Measurements from ENCODE around the gene BMP7.

Gene BMP7

GRCh38 chr20:57147185-57147584, 119.3 kb downstream of the BMP7 start:
- DNase-seq (ENCODE audit: low read depth) = no peak
- TF ChIP-seq CTCF (IDR thresholded peaks at IDR 0.05; ENCODE audit: low read depth, low read length, missing control alignments) = no peak

DNA sequence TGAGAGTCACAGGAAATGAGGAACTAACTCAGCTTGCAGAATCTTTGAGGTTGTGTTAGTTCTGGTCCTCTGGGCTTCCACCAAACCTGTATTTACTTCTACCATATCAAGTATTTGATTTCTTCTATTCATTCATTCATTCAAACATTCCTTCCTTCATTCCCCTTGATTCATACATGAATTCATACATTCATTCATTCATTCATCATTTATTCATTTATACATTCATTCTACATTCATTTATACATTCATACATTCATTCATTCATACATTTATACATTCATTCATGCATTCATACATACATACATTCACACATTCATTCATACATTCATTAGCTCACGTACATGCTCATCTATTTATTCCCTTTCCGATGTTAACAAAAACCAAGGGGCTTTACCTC, 120.3 kb downstream of the BMP7 start:
- no peak for DNase-seq (ENCODE audit: low read depth)
- no peak overlapping the region for H3K4me3 ChIP-seq (ENCODE audit: low read depth, low read length)
- TF ChIP-seq CTCF (IDR thresholded peaks at IDR 0.05; ENCODE audit: low read depth, low read length, missing control alignments) = no peak

More at GRCh38 chr20:57147185-57147584, 119.3 kb downstream of the BMP7 start:
- no peak overlapping the region for H3K4me3 ChIP-seq (ENCODE audit: low read depth, low read length)

DNA sequence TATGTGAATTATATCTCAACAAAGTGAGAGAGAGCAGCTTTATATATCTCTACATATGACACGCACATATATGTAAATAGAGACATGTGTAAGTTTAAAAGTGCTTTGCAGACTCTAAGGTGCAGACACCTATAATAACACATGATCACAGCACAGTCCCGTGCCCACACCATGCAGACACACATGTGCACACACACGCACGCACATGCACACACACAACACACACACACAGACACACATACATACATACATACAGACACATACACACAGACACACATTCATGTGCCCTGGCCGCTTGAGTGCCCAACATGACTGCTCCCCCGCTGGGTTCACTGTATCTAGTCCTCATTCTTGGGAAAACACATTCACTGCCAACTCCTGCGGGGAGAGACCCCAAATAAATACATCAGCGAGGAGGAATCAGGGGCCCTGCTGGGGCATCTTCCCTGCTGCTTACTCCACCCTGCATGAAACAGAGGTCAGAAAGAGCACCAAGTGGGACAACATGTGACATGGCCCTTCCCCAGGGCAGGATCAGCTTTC, 121.3 kb downstream of the BMP7 start:
- TF ChIP-seq CTCF (IDR thresholded peaks at IDR 0.05; ENCODE audit: low read depth, low read length, missing control alignments) = no peak
- no peak for DNase-seq (ENCODE audit: low read depth)
- H3K4me3 ChIP-seq (ENCODE audit: low read depth, low read length) = no peak overlapping the region

DNA sequence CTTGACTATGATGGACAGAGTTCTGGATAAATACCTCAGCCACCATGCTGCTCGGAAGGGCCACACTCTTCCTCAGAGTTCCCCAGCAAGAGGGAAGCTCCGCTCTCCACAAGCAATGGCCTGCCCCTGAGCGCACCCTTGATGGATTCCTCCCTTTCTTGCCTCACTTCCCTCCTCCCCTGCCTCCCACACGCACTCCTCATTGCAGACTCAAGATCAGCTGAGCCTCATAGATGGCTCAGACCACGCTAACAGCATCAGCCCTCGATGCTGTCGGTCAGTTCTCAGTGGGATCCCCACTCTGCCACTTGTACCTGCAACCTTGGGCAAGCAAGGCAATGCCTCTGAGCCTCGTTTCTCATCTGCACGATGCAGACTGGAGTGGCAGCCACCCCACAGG, 123.3 kb downstream of the BMP7 start:
- TF ChIP-seq CTCF (IDR thresholded peaks at IDR 0.05; ENCODE audit: low read depth, low read length, missing control alignments) = no peak
- no peak overlapping the region for H3K4me3 ChIP-seq (ENCODE audit: low read depth, low read length)
- no peak for DNase-seq (ENCODE audit: low read depth)

DNA sequence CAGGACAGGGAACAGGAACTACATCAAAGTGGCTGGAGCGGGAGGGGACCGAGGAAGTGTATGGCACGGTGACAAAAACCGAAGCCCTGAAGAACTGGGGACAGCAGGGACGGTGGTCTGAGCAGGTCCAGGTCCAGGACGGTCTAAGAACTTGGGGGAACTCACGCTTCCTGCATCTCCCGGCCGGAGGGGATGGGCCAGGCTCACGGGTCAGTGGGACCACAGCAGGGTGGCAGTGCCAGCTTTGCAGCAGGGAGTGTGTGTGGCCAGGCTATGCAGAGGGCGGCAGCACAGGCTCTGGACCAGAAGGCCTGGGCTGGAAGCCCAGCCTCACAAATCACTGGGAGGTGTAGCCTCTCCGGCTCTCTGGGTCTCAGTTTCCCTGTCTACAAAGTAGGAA, 123.8 kb downstream of the BMP7 start:
- H3K4me3 ChIP-seq (ENCODE audit: low read depth, low read length) = no peak overlapping the region
- DNase-seq (ENCODE audit: low read depth) = no peak
- TF ChIP-seq CTCF (IDR thresholded peaks at IDR 0.05; ENCODE audit: low read depth, low read length, missing control alignments) = no peak

DNA sequence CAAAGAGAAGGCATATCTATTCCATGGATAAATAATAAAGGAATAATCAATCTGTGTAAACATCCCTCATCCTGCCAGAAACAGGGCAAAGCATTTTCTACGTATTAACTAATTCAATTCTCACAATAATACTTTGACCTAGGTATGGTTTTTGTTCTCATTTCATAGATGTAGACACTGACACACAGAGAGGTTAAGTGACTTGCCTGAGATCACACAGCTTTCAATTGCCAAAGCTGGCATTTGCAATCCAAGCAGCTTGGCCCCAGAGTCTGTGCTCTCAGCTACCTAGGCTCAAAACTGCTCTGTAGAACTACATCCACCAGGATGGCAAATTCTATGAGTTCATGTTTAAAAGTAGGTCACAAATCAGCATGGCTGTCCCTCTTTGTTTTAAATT, 124.9 kb downstream of the BMP7 start:
- TF ChIP-seq CTCF (IDR thresholded peaks at IDR 0.05; ENCODE audit: low read depth, low read length, missing control alignments) = no peak
- DNase-seq (ENCODE audit: low read depth) = no peak
- H3K4me3 ChIP-seq (ENCODE audit: low read depth, low read length) = no peak overlapping the region

GRCh38 chr20:57140416-57140965, 126.0 kb downstream of the BMP7 start:
- H3K4me3 ChIP-seq (ENCODE audit: low read depth, low read length) = no peak overlapping the region
- DNase-seq (ENCODE audit: low read depth) = no peak
- TF ChIP-seq CTCF (IDR thresholded peaks at IDR 0.05; ENCODE audit: low read depth, low read length, missing control alignments) = no peak
